ENCODE results near the gene MAP6.
"Not testable (repeated sequence)": the region's sequence is repeated elsewhere in the genome, so short reads cannot be mapped to it uniquely, and the experiment has no call there.

MAP6 gene

DNA sequence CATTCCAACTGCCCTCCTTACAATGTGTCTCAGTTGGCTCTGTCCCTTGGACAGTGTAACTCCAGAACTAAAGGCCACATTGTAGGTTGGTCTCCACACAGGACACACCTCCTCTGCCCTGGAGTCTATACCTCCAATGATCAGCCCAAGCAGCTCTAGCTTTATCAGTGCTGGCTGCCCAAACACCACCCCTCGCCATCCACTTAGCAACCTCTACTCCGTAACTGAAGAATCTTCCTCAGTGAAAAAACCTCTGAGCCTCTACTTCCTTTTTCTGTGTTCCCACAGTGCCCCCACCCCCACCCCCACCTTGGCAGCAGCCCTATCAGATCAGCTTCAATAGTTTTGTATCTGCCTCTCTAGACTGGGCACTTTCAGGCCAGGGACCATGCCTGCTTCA is 73.4 kb downstream of the MAP6 start:
- Mint-ChIP-seq H3K27ac (no peak overlapping the region), H3K27me3 (no peaks in the 10 kb centered on the region), H3K4me1 (ENCODE audit: low read depth) (peaks cover 10% of the 10 kb centered on the region), H3K4me3 (no peak overlapping the region), H3K36me3 (ENCODE audit: low read depth) (no peaks in the 10 kb centered on the region), H3K9me3 (no peaks in the 10 kb centered on the region)

GRCh38 chr11:75594211-75594610 is 74.6 kb downstream of the MAP6 start:
- Mint-ChIP-seq H3K4me1 (ENCODE audit: low read depth) (peaks cover 10% of the 10 kb centered on the region), H3K4me3 (no peak overlapping the region), H3K27me3 (no peaks in the 10 kb centered on the region), H3K9me3 (no peaks in the 10 kb centered on the region), H3K36me3 (ENCODE audit: low read depth) (no peaks in the 10 kb centered on the region), H3K27ac (no peak overlapping the region)

GRCh38 chr11:75593286-75593915 is 75.4 kb downstream of the MAP6 start:
- Mint-ChIP-seq H3K4me1 (ENCODE audit: low read depth) (peaks cover 10% of the 10 kb centered on the region), H3K36me3 (ENCODE audit: low read depth) (no peaks in the 10 kb centered on the region), H3K27ac (no peak overlapping the region), H3K27me3 (no peaks in the 10 kb centered on the region), H3K9me3 (no peaks in the 10 kb centered on the region), H3K4me3 (no peak overlapping the region)

DNA sequence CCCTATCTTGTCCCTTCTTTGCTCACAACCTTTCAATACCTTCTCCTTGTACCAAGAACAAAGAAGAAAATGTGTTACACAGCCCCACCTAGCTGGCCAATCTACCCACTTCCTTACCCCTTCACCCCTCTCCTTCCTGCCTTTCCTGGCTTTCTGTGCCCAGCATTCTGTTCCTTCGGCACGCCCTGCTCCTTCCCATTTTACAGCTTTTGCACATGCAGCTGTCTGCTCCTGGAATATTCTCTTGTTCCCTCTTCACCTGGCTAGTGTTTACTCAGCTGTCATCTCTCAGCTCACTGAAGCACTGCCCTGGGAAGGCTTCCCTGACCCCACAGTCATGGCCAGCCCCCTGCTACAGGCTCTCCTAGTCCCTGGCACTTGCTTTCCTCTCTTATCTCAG is 76.1 kb downstream of the MAP6 start:
- Mint-ChIP-seq H3K27ac (no peak overlapping the region), H3K36me3 (ENCODE audit: low read depth) (no peaks in the 10 kb centered on the region), H3K4me1 (ENCODE audit: low read depth) (peaks cover 10% of the 10 kb centered on the region), H3K27me3 (no peaks in the 10 kb centered on the region), H3K9me3 (no peaks in the 10 kb centered on the region), H3K4me3 (no peak overlapping the region)

GRCh38 chr11:75591966-75592365 is 76.9 kb downstream of the MAP6 start:
- Mint-ChIP-seq H3K4me3 (no peak overlapping the region), H3K27ac (no peak overlapping the region)

DNA sequence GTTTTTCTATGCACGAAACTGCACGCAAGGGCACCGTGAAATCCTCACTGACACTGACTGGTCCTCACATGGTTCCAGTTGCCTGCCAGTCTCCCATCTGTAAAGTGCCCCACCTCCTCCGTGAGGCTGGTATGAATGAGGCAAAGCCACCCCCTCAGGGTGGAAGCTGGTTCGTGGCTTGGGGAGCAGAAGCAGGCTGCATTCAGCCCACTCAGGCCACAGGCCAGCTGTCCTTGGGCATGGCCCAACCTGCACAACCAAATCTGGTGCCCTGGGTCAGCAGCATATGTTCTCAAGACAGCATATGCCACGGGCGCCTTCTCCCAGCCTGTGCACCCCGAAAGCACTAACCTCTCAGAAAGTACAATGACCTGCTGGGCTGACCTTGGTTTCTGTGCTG is 77.5 kb downstream of the MAP6 start:
- Mint-ChIP-seq H3K9me3 (no peaks in the 10 kb centered on the region), H3K36me3 (ENCODE audit: low read depth) (no peaks in the 10 kb centered on the region), H3K27ac (no peak overlapping the region), H3K4me3 (no peak overlapping the region), H3K27me3 (no peaks in the 10 kb centered on the region), H3K4me1 (ENCODE audit: low read depth) (peaks cover 10% of the 10 kb centered on the region)

More at GRCh38 chr11:75591966-75592365, 76.9 kb downstream of the MAP6 start:
- Mint-ChIP-seq H3K27me3 (no peaks in the 10 kb centered on the region), H3K4me1 (ENCODE audit: low read depth) (peaks cover 10% of the 10 kb centered on the region), H3K36me3 (ENCODE audit: low read depth) (no peaks in the 10 kb centered on the region), H3K9me3 (no peaks in the 10 kb centered on the region)

DNA sequence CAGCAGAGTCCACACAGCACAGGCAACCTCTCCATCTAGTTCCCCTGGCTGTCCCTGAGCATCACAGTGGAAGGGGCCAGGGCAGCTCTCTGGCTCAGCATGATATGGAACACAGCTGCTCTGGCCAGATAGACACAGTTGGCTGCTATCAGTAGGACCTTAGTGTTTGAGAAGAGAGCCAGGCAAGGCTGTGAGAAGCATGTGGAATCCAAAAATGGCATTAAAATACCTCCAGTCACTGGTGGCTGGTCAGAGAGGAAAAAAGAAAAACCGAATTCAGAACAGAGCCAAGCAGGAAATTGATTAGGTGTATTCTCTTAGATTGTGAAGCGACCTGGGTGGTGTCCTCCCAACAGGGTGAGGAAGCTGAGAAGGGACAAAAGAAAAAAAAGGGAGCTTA is 78.9 kb downstream of the MAP6 start:
- H3K36me3 Mint-ChIP-seq (ENCODE audit: low read depth): no peaks in the 10 kb centered on the region
- no peak overlapping the region for H3K4me3 Mint-ChIP-seq

GRCh38 chr11:75589051-75589450 is 79.8 kb downstream of the MAP6 start:
- Mint-ChIP-seq H3K27me3 (no peaks in the 10 kb centered on the region), H3K36me3 (ENCODE audit: low read depth) (no peaks in the 10 kb centered on the region), H3K4me3 (no peak overlapping the region), H3K9me3 (no peaks in the 10 kb centered on the region), H3K27ac (no peak overlapping the region), H3K4me1 (ENCODE audit: low read depth) (peaks cover 13% of the 10 kb centered on the region)

More for the DNA sequence above, 78.9 kb downstream of the MAP6 start:
- Mint-ChIP-seq H3K27ac (no peak overlapping the region), H3K4me1 (ENCODE audit: low read depth) (peaks cover 10% of the 10 kb centered on the region), H3K27me3 (no peaks in the 10 kb centered on the region), H3K9me3 (no peaks in the 10 kb centered on the region)

GRCh38 chr11:75588051-75588481 is 80.8 kb downstream of the MAP6 start:
- no peak overlapping the region for H3K27ac Mint-ChIP-seq
- H3K36me3 Mint-ChIP-seq (ENCODE audit: low read depth): no peaks in the 10 kb centered on the region
- peaks cover 17% of the 10 kb centered on the region for H3K4me1 Mint-ChIP-seq (ENCODE audit: low read depth)
- H3K27me3 Mint-ChIP-seq: no peaks in the 10 kb centered on the region
- no peak overlapping the region for H3K4me3 Mint-ChIP-seq
- H3K9me3 Mint-ChIP-seq: no peaks in the 10 kb centered on the region

GRCh38 chr11:75586395-75586794 is 82.4 kb downstream of the MAP6 start:
- Mint-ChIP-seq H3K27ac (no peak overlapping the region), H3K4me3 (no peak overlapping the region), H3K9me3 (no peaks in the 10 kb centered on the region), H3K36me3 (ENCODE audit: low read depth) (no peaks in the 10 kb centered on the region), H3K27me3 (no peaks in the 10 kb centered on the region), H3K4me1 (ENCODE audit: low read depth) (peaks cover 20% of the 10 kb centered on the region)

DNA sequence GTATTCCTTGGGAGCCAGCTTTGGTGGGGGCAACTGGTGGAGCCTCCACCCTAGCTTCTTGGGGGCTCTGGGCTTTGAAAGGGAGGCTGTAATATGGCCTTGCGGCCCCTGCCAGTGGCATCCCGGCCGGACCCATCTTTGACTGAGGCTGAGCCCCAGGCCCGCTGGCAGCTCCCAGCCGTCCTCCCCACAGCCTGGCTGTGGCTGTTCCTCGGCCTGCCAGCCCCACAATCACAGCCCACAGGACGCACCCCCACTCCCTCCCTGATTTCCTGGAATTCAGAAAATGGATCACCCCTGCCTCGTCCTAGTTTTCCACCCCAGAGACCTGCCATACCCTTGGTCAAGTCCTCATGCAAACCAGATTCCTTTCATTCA is 83.6 kb downstream of the MAP6 start:
- no peak overlapping the region for H3K4me3 Mint-ChIP-seq
- no peaks in the 10 kb centered on the region for H3K36me3 Mint-ChIP-seq (ENCODE audit: low read depth)
- H3K9me3 Mint-ChIP-seq: no peaks in the 10 kb centered on the region
- H3K4me1 Mint-ChIP-seq (ENCODE audit: low read depth): peaks cover 20% of the 10 kb centered on the region
- H3K27ac Mint-ChIP-seq: no peak overlapping the region
- H3K27me3 Mint-ChIP-seq: no peaks in the 10 kb centered on the region

DNA sequence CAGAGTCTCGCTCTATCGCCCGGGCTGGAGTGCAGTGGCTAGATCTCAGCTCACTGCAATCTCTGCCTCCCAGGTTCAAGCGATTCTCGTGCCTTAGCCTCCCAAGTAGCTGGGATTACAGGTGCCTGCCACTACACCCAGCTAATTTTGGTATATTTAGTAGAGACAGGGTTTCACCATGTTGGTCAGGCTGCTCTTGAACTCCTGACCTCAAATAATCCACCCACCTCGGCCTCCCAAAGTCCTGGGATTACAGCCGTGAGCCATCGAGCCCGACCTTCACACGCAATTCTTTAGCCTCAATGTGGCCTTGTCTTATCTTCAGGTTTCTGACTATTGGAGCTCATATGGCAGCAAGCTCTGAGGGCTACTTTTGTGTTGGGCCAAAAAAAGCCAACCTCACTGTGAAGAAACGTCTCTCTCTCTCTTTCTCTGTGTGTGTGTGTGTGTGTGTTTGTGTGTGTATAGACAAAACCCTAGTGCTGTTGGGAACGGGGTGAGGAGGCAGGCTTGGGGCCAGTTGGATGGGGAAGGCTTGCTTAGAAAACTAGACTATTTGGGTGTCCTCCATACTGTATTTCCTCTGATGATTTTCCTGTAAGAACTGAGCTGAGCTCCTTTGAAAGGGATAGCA is 84.1 kb downstream of the MAP6 start:
- Mint-ChIP-seq H3K4me1 (ENCODE audit: low read depth) (peaks cover 20% of the 10 kb centered on the region), H3K4me3 (peak overlapping the region; percentile 73)
- H3K36me3 Mint-ChIP-seq (ENCODE audit: low read depth); H3K27ac Mint-ChIP-seq; H3K27me3 Mint-ChIP-seq; H3K9me3 Mint-ChIP-seq: not testable (repeated sequence)

DNA sequence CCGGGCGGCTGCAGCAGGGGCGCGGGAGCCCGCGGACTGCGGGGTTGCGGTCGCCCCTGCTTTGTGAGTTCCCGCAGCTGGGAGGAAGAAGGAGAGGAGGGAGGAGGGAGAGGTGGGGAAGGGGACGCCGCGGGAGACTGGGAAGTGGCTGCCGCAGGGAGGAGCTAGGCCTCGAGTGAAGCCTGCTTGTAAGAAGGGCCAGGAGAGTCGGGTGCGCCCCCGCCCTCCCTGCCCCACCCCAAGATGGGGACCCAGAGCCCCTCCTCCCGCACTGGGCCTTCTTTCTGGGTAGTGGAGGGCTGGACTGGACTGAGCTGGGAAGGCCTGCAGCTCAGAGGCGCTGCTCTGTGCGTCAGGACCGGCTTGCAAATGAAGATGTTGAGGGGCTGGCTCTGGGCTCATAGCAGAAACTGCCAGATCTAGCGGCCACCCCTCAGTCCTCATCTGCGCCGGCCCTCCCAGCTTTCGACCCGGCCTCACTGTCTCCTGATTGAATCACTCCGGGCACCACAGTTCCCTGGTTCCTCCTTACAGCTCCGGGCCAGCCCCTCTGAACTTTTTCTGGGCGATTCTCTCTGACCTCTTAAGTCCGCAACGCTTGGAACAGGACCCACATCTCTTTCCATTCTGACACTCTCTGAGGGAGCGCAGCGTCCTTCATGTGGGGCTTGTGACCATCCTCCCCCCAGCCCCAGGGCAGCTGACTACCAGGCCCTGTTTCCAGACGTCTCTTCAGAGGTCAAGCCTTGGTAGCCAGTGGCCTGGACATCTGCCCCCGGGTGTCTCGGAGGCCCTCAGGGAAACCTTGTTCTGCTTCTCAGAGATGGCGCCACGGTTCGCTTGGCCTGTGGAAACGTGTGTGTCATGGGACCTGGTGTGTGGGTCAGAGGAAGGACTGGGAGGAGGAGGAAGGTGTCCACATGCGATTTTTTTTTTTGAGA is 84.8 kb downstream of the MAP6 start:
- Mint-ChIP-seq H3K9me3 (no peaks in the 10 kb centered on the region), H3K4me3 (peak overlapping the region; percentile 73), H3K4me1 (ENCODE audit: low read depth) (peaks cover 20% of the 10 kb centered on the region), H3K27me3 (no peaks in the 10 kb centered on the region), H3K27ac (peak overlapping the region; percentile 31), H3K36me3 (ENCODE audit: low read depth) (no peaks in the 10 kb centered on the region)

- H3K27me3 Mint-ChIP-seq: no peaks in the 10 kb centered on the region
- H3K27ac Mint-ChIP-seq: peak overlapping the region; percentile 82
- peak overlapping the region; percentile 83 for H3K4me3 Mint-ChIP-seq
- H3K36me3 Mint-ChIP-seq (ENCODE audit: low read depth): no peaks in the 10 kb centered on the region
- peaks cover 20% of the 10 kb centered on the region for H3K4me1 Mint-ChIP-seq (ENCODE audit: low read depth)
- H3K9me3 Mint-ChIP-seq: no peaks in the 10 kb centered on the region
Measured at GRCh38 chr11:75582895-75583717, 85.7 kb downstream of the MAP6 start.

Measured in stimulated activated naive CD8-positive, alpha-beta T cell treated with anti-CD3 and anti-CD28 coated beads, Interleukin-15, Interleukin-2, amounts not matched to agents 100 ng/mL and 50 ng/mL, for 24 hours (primary cell).